SU-DHL-6 (cell line): ENCODE results near the gene MEI1.
"Not testable (repeated sequence)": the region's sequence is repeated elsewhere in the genome, so short reads cannot be mapped to it uniquely, and the experiment has no call there.

ENCODE experiments used
- H2AFZ ChIP-seq: fragments of 200-600 bp; sonication (generic); 2 replicates; pipeline ENCODE4 v1.6.1; 2014; ENCODE audit warnings: low read depth, mild to moderate bottlenecking, moderate library complexity, mixed read lengths, antibody characterized with exemption, low read length; ENCODE audit not compliant: severe bottlenecking
- H3F3A ChIP-seq: fragments of 200-600 bp; shearing (Covaris generic); 2 replicates; pipeline ENCODE4 v1.6.0; 2016; ENCODE audit warnings: antibody characterized with exemption, mild to moderate bottlenecking; ENCODE audit not compliant: insufficient read depth
- H3K27ac ChIP-seq: fragments of 200-600 bp; sonication (generic); 2 replicates; pipeline ENCODE4 v1.5.1; 2016; ENCODE audit warnings: low read depth, mild to moderate bottlenecking, low read length, moderate library complexity, mixed read lengths
- H3K27me3 ChIP-seq: fragments of 200-600 bp; sonication (generic), shearing (Covaris generic); 2 replicates; pipeline ENCODE4 v1.6.0; 2014; ENCODE audit warnings: mild to moderate bottlenecking, low read length
- H3K36me3 ChIP-seq: fragments of 200-600 bp; sonication (generic); 2 replicates; pipeline ENCODE4 v1.6.1; 2014; ENCODE audit warnings: mild to moderate bottlenecking, low read length, mixed read lengths
- H3K4me2 ChIP-seq: fragments of 300-600, 200-600 bp; shearing (Covaris generic), sonication (generic); 2 replicates; pipeline ENCODE4 v1.6.0; 2014; ENCODE audit warnings: low read length, low read depth, mild to moderate bottlenecking; ENCODE audit not compliant: poor library complexity, severe bottlenecking
- H3K4me3 ChIP-seq: fragments of 200-600 bp; sonication (generic); 2 replicates; pipeline ENCODE4 v1.5.1; 2014; ENCODE audit warnings: antibody characterized with exemption, low read length, mild to moderate bottlenecking, mixed read lengths; ENCODE audit not compliant: insufficient read depth, poor library complexity, severe bottlenecking
- H3K79me2 ChIP-seq: fragments of 200-600 bp; sonication (generic); 2 replicates; pipeline ENCODE4 v1.6.1; 2014; ENCODE audit warnings: mild to moderate bottlenecking, low read length, moderate library complexity; ENCODE audit not compliant: insufficient read depth
- H3K9ac ChIP-seq: fragments of 200-600 bp; sonication (generic); 2 replicates; pipeline ENCODE4 v1.7.0; 2014; ENCODE audit warnings: mild to moderate bottlenecking, low read length
- H3K9me2 ChIP-seq: fragments of 200-600 bp; sonication (generic); replicated peaks from 2 replicates; pipeline ENCODE4 v1.6.1; 2014; ENCODE audit warnings: low read length; ENCODE audit not compliant: insufficient read depth
- H3K9me3 ChIP-seq: fragments of 200-600 bp; sonication (generic); 2 replicates; pipeline ENCODE4 v1.6.1; 2014; ENCODE audit warnings: low read length, mixed read lengths; ENCODE audit not compliant: insufficient read depth
- H4K20me1 ChIP-seq: fragments of 200-600 bp; sonication (generic); 2 replicates; pipeline ENCODE4 v1.6.1; 2014; ENCODE audit warnings: low read depth, mild to moderate bottlenecking, antibody characterized with exemption, low read length, moderate library complexity, mixed read lengths
- CTCF ChIP-seq: fragments of 200-600 bp; sonication (generic); IDR thresholded peaks from one replicate; pipeline ENCODE4 v1.5.1; 2017; ENCODE audit warnings: antibody characterized with exemption, mild to moderate bottlenecking, low read length, moderate library complexity; ENCODE audit not compliant: insufficient read depth, poor library complexity, severe bottlenecking
- EZH2phosphoT487 ChIP-seq: fragments of 200-600 bp; sonication (generic), shearing (Covaris generic); conservative IDR thresholded peaks from 2 replicates; pipeline ENCODE4 v1.6.1; 2018; ENCODE audit warnings: mild to moderate bottlenecking, antibody characterized with exemption, low read length, moderate library complexity, mixed read lengths

Gene MEI1

GRCh38 chr22:41725510-41726110 is 26.3 kb downstream of the MEI1 start:
- Histone ChIP-seq H3K4me3 (no peak overlapping the region), H3K9me2 (no peaks in the 10 kb centered on the region), H3K4me2 (no peak overlapping the region), H4K20me1 (no peaks in the 10 kb centered on the region), H3K27me3 (no peaks in the 10 kb centered on the region), H2AFZ (no peak overlapping the region), H3K79me2 (no peaks in the 10 kb centered on the region), H3K9me3 (no peaks in the 10 kb centered on the region), H3K36me3 (no peaks in the 10 kb centered on the region), H3K9ac (no peak overlapping the region), H3F3A (no peaks in the 10 kb centered on the region), H3K27ac (no peak overlapping the region)
- TF ChIP-seq CTCF: no peak
- TF ChIP-seq EZH2phosphoT487: no peak

GRCh38 chr22:41731609-41732008 is 32.3 kb downstream of the MEI1 start:
- H3F3A ChIP-seq: no peaks in the 10 kb centered on the region
- H3K27me3 ChIP-seq: no peaks in the 10 kb centered on the region
- H3K9me2 ChIP-seq: no peaks in the 10 kb centered on the region
- H3K27ac ChIP-seq: no peak overlapping the region
- no peak overlapping the region for H3K9ac ChIP-seq
- H4K20me1 ChIP-seq: no peaks in the 10 kb centered on the region
- TF ChIP-seq CTCF: no peak
- TF ChIP-seq EZH2phosphoT487: no peak
- no peaks in the 10 kb centered on the region for H3K36me3 ChIP-seq
- H3K79me2 ChIP-seq: no peaks in the 10 kb centered on the region
- H3K4me3 ChIP-seq: no peak overlapping the region
- H3K9me3 ChIP-seq: no peaks in the 10 kb centered on the region
- H2AFZ ChIP-seq: no peak overlapping the region
- H3K4me2 ChIP-seq: no peak overlapping the region

GRCh38 chr22:41732096-41732772 is 32.9 kb downstream of the MEI1 start:
- Histone ChIP-seq H3K9me2 (no peaks in the 10 kb centered on the region), H3F3A (no peaks in the 10 kb centered on the region), H2AFZ (no peak overlapping the region), H3K4me2 (no peak overlapping the region), H3K79me2 (no peaks in the 10 kb centered on the region), H3K4me3 (no peak overlapping the region), H4K20me1 (no peaks in the 10 kb centered on the region), H3K27me3 (no peaks in the 10 kb centered on the region), H3K9ac (no peak overlapping the region), H3K9me3 (no peaks in the 10 kb centered on the region), H3K27ac (no peak overlapping the region), H3K36me3 (no peaks in the 10 kb centered on the region)
- TF ChIP-seq EZH2phosphoT487 (no peak), CTCF (no peak)

GRCh38 chr22:41733241-41733640 is 33.9 kb downstream of the MEI1 start:
- not testable (repeated sequence) for H3K36me3 ChIP-seq, H3K4me3 ChIP-seq, H3F3A ChIP-seq, H3K79me2 ChIP-seq, H3K9ac ChIP-seq, H3K27me3 ChIP-seq, H3K9me2 ChIP-seq, H2AFZ ChIP-seq, H3K9me3 ChIP-seq, H4K20me1 ChIP-seq, H3K4me2 ChIP-seq, H3K27ac ChIP-seq
